HG03066 (cell line): Measurements from ENCODE around the gene ELOB.

ENCODE experiments used
- ATAC-seq: cut with Tn5 transposase; IDR thresholded peaks from one replicate; pipeline ENCODE4 v1.9.1; 2021; ENCODE audit warnings: low read depth; ENCODE audit not compliant: unreplicated experiment

ELOB gene

DNA sequence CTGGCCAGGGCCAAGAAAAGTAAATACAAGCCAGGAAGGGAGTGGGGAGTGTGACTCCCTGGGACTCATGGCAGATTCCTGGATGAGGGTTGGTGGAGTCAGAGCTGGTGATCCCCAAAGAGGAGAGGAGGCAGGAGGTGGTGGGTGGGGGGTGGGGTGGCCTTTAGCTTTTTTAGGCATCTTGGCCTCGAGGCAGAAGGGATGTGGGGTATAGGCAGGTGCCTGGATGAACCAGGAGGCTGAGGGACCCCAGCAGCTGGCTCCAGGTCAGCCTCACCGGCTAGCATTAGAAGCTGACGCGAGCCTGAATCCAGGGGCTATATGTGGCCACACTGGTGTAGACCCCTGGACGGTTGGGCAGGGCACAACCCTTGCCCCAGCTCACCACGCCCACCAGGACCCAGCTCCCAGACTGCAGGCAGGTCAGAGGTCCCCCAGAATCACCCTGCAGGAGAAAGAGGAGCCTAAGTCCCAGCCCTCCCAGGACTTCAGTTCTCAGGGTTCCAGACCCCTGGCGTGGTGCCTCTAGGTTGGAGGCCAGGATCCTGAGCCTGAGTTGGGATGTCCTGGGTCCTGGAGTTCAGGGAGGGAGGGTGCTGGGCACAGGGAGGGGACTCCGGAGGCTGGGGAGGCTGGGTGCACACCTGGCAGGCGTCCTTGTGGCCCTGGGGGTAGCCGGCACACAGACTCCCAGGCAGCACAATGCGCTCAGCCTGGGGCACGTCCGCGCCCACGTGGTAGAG is 7.4 kb upstream of the ELOB start:
- ATAC-seq = no peak

DNA sequence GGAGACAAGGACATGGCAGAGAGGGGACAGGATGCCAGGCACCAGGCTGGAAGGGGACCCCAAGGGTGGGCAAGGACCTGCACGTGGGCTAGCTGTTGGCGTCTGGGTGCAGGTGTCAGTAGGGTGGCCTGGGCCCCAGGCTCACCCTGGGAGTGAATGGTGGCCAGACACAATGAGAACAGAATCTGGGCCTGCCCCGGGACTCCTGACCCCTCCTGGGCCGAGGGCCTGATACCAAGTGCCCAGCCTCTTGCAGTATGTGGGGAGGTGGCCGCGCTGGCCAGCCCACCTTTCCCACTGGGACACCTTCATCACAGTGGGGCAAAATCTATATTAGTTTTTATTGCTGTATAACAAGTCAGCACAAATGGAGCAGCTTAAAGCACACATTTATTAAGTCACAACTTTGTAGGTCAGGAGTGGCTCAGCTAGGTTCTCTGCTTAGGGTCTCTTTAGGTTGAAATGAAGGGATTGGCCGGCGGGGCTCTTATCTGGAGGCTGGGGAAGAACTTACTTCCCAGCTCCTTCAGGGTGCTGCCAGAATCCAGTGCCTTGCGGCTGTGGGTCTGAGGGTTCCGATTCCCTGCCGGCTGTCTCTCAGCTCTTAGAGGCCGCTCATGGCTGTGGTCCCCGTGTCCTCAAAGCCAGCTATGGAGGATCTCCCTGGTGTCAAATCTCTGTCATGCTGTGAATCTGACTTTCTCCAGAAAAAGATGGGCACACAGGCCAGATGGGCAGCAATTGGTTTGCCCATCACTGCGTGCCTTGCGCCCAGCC is 6.7 kb upstream of the ELOB start:
- no peak for ATAC-seq

DNA sequence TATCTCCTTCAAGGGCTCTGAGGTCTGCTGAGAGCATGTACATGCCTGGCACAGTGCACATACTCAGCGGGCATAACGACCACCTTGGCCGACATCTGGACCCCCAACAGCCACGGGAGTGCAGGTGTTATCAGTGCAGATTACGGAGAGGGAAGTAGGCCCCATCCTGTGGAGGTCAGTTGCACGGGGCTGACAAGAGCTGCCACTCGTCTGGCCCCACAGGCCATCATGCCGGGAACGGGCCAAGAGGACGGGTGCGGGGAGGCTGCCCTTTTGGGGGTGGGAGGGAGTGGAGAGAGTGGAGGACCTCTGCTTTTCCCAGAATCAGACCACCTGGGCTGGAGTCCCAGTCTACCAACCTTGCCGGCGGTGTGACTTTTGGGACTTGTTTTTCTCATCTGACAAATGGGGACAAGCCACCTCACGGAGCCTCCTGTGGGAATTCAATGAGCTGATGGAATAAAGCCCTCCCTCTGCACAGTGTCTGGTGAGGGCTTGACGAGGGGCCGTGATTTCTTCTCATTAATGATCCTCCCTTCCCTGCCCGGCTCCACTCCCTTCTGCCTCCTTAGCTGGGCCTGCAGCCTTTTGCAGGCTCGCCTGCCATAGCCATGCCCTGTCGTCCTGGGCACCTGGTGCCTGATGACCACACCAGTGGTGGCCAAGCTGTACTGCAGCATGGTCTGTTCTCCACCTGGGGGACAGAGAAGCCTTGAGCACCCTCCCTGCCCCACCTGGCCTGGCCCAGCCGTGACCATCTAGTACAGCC is 5.7 kb upstream of the ELOB start:
- no peak for ATAC-seq

DNA sequence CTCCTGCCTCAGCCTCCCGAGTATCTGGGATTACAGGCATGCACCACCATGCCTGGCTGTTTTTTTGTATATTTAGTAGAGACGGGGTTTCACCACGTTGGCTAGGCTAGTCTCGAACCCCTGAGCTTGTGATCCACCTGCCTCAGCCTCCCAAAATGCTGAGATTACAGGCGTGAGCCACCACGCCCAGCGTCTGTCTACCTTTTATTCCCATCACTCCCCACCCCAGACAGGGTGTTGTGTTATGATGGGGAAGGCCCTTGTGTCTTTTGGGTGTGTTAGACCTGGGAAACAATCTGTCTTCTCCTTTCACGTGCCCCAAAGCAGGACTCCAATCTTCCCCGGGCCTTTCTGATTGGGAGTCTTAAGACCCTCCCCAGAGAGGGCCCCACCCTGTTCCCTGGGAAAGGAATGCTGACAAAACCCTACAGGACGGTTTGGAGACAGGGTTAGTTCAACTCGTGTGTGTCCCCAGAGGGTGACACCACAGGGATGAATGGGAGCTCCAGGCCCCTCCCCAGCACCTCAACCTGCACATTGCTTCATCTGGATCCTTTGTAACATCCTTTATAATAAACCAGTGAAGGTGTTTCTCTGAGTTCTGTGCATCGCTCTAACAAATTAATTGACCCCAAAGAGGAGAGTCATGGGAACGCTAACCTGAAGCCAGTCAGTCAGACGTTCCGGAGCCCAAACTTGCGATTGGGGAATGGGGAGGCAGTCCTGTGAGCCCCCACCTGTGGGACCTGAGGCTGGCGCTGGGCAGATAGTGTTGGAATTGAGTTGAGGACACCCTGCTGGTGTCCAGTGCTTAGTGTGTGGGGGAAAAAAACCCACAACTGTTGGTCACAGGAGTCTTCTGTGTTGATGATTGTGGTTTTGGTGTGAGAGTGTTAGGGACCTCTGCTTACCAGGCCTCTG is 3.2 kb upstream of the ELOB start:
- no peak for ATAC-seq

DNA sequence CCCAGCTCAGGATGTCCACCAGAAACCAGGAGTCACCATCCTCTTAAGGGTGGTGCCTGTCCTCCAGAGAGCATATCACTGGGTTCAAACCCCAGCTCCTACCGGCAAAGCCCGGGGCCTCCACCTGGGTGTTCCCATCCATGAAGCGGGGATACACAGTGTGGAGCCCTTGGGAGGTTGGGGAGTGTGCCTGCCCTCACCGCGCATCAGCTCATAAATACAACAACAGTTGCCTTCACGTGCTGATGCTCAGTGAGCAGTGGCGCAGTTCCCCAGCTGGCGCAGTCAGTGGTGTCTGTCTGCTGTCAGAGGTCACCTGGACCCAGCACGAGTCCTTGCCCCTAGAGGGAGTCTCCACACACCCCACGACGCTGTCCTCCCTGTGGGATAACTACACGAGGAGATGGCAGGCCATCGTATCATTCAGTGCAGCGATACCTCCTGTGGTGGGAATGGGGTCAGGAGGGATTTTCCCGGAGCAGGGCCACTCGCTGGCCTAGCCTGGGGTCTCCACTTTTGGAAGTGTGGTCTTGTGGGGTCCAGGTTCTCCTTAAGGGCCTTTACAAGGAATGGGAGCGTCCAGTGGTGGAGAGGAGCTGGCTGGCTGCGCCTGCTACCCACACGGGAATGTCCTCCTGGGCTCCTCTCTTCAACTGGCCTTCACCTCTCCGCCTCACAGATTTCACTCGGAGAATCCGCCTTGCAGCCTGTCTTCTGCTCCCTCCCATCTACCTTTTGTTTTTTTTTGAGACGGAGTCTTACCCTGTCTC is 2.3 kb upstream of the ELOB start:
- ATAC-seq = no peak

DNA sequence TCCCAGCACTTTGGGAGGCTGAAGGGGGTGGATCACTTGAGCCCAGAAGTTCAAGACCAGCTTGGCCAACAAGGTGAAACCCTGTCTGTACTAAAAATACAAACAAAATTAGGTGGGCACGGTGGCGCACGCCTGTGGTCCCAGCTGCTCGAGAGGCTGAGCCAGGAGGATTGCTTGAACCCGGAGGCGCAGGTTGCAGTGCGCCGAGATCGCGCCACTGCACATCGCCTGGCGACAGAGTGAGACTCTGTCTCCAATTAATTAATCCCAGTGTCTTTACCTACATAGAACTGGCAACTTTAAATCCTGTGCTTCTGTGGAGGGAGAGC is 1.5 kb upstream of the ELOB start:
- no peak for ATAC-seq

DNA sequence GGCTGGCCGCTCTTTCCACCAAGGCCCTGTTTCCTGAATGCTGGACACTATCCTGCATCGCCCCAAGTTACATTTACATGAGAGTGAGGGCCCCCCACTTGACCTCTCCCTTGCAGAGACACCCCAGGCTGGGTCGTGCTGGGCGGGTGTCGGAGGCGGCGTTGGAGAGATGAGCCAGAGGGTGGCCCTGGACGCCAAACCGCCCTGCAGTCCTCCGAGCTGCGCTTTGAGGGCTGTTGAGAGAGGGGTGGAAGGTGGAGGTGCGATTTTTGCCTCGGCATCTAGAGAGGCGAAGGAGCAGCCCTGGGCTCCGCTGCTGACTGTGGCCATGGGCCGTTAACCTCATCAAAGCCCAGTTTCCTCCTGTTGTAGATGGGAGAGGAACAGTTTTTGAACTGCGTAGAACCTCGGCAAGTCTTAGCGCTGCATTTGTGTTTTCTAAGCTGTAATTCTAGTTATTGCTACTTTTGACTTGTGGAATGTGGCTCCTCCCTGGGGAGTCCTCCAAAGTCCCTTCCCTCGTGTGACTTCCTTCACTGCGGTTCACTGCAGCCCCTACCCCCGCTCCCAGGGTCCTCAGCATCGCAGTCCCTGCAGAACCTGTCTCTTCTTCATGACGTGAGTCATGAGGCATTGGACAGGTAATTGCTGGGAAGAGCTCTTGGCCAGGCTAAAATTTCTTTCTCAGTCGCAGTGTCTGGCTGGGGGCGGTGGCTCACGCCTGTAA is 986 bp upstream of the ELOB start:
- ATAC-seq = no peak

DNA sequence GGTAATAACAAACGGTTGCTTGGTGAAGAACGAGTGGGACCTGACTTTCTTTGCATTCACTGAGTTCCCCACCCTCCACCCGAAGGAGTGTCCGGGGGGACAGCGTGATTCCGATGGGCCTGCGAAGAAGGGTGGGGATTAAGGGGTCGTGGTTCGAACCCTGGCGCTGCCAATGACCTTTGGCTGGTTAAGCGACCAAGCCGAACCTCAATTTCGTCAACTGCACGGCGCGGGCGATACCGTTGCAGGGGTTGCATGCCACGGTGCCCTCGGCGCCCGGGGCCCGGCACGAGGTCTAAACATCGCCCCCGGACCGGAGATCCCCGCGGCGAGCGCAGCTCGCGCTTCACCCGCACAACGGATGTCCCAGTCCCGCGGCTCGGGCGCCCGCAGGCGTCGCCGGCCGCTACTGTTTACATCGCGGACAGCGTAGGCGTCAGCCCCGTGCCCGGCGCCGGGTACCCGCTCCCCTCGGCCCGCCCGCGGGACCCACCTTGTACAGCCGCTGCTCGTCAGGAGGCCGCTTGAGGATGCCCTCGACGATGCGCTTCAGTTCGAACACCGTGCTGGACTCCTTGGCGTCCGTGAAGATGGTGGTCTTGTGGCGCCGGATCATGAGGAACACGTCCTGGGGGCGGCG is 460 bp downstream of the ELOB start:
- peak; percentile 33 for ATAC-seq

DNA sequence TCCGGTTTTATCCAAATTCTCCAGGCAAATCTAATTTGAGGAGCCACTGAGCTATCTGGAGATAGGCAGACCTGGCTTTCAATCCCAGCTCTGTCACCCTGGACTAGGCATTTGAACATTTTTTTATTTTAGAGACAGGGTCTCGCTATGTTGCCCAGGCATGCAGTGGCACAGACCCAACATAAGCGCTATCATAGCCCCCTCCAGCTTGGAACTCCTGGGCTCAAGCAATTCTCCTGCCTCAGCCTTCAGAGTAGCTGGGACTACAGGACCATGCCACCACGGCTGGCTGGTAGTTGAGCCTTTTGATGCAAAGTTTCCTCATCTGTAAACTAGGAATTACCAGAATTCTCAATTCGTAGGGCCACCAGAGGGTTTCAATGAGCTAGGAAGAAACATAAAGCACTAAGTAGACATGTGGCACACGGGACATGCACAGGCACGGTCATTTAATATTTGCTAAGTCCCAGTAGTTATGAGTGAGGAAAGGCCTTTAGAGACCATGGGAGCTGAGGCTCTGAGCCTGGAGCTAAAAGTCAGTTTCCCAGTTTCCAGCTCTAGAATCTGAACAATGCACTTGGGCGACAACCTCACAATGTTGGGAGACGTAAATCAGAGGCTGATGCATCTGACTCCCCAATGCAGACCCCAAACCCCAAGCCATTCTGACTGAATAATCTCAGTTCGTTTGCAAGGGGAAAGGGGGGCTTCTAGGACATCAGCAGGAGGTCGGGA is 1.1 kb downstream of the ELOB start:
- no peak for ATAC-seq

DNA sequence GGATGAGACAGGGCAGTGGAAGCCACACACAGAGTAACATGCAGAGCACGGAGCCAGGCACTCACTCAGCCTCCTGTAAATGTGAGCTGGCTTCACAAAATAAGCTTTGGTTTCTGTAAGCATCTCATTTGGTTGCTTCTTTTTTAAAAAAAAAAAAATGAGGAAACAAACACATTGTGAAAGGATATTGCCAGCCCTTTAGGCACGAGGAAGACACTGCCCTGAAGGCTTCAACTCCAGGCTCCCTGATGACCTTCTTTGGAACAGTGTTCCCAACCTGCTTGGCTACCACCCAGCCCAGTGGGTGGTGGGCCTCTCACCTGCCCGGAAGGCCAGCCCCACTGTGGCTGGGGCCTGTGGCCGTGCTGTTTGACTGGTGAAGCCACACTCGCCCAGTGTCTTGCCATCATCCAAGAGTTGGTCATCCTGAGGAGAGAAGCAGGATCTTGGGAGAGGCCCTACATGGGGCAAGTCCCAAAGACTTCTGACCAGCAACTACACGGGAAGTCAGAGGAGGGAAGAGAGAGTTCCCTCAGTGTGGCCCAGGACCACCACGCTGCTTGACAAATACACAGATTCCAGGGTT is 1.9 kb downstream of the ELOB start:
- ATAC-seq = no peak

DNA sequence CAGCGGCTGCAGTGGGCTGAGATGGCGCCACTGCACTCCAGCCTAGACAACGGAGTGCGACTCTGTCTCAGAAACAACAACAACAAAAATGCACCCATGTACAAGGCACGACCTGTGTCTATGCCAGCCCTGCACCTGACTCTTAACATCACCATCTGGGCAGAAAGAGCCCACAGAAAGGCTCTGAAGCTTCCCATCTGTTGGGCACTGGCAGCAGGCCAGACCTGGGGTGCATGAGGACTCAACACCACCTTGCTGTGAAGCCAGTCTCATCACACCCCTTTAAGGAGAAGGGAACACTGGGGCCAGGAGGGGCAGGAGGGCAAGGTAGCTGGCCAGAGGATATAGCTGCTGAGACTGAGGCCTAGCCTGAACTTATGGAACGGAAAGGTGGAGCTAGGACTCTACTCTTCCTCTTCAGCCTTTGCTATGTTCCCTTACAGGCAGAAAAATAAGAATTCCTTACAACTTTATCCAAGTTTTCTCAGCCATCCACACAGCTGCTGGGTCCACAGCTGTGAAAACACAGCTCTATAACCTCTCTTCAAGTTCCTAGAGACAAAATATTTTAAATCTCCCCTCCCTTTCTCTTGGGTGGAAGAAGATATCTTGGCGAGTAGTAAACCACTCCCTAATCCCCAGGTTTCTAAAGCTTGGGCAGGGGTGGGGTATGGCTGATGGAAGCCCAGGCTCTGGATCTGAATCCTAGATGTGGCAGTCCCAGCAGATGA is 2.8 kb downstream of the ELOB start:
- no peak for ATAC-seq

DNA sequence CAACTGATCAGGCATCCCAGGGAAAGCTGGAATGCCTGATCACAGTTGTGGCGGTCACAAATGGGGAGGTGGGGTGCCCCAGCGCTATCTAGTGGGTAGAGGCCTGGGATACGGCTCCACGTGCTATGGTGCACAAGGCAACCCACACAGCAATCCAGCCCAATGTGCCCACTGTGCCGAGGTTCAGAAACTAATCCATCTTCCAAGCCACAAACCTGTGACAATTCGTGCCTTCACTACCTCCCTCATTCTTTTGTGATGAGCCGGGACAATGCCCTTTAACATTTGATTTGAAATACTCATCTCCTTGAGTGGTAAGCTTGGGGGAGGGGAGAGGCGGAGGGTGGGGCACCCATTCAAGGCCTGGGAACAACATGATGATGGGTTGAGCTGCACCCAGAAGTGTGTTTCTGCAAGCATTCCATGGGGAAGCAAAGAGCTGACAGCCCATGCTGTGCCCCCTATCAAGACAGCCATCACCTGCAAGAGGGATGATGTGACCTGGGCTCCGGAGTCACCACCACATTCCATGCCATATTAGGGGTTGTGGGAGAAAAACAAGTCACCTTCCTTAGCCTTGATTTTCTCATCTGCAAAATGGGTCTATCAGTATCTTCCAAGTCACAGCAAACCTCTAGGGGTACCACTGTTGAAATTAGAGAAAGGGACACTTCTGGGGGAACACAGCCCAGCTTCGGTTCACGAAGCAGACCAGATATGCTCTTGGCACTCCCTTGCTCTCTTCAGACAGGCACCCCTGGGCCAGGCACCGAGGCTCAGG is 3.7 kb downstream of the ELOB start:
- no peak for ATAC-seq

DNA sequence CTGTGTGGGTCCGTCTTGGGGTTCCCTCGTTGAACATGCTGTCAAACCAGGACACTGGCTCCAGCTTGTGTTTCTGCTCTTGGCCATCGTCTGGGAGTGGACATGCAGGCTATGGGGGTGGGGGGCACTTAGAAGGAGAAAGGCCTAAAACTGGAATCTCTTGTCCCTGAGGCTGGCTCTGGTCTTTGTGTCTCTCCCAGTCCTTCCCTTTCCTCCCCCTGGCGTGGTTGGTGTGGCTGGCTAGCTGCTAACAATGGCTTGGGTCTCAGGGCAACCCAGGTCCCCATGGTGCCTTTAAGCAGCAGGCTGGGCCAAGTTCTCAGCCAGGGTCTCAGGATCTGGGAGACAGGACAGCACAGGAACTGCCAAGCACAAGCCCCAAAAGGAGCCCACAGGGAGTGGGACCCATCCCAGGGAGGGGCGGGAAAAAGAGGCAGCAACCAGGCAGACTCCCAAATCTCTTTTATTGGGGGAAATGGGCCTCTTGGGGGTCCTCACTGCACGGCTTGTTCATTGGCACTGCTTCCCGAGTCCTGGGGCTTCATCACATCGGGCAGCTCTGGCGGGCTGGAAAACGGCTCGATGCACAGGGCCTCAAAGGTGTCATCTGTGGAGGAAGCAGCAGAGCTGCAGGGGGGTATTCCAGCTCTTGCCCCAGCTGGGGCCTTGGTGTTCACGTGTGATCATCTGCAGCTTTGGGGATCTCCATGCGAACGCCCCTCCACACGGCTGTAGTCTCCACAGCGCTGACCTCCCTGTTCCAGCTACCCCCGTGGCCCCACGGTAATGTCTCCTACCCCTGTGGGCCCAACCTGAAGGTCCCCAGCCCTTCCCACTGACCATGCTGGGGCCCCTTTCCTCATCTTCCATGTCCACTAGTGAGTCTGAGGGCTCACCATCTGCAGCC is 5.3 kb downstream of the ELOB start:
- ATAC-seq = no peak

DNA sequence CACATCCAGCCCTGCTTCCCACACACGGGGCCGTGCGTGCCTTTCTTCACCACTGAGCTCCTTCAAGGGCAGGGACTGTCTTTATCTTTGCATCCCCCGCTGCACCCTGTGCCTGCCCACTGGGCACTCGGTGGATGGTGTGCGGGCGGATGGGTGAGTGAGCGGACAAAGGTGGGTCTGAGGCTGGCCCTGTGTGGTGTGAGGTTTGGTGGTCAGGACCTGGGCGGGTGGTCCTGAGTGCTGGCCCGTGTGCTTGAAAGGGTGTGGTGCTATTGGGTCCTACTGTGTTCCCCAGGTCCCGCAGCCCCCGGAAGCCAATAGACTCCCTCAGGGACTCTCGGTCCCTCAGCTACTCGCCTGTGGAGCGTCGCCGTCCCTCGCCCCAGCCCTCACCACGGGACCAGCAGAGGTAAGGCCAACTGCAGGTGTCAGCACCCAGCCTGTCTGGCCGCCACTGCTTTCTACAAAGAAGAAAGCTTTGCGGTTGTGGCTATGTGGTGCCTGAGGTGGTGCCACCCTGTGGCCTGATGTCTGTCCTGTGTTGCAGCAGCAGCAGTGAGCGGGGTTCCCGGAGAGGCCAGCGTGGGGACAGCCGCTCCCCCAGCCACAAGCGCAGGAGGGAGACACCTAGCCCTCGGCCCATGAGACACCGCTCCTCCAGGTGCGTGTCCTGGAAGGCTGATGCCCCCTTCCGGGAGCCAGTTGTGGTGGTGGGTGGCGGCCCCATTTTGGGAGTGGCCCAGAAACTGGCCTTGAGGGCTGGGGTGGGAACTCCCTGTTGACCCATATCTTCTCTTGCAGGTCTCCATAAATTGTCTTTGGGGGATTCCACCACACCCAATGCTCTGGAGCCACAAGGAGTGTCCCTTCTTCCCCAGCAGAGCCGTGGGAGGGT is 6.8 kb downstream of the ELOB start:
- ATAC-seq = no peak
